Fibroblast of skin of back (primary cell): Measurements from ENCODE around the gene NAA20. TPM values are rescaled to one million over a fixed set of nuclear protein-coding genes. Genes with fewer than 3 reads are reported as not detected.

ENCODE experiments used
- DNase-seq: peaks from one replicate; pipeline ENCODE4 v3.0.0-alpha.2; 2013
- polyA plus RNA-seq, 2 experiments: library from polyadenylated mRNA; unstranded; fragments of 120-200 nt; gene quantifications; one replicate each; pipeline ENCODE4 v1.2.1, GENCODE V29; 2013; ENCODE audit not compliant: insufficient read length in 2 of 2

NAA20 gene, protein sequence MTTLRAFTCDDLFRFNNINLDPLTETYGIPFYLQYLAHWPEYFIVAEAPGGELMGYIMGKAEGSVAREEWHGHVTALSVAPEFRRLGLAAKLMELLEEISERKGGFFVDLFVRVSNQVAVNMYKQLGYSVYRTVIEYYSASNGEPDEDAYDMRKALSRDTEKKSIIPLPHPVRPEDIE
- 71.8 TPM for polyA plus RNA-seq (2013, experiment 1 of 2; ENCODE audit: insufficient read length)
- 50.5 TPM for polyA plus RNA-seq (2013, experiment 2 of 2; ENCODE audit: insufficient read length)

DNA sequence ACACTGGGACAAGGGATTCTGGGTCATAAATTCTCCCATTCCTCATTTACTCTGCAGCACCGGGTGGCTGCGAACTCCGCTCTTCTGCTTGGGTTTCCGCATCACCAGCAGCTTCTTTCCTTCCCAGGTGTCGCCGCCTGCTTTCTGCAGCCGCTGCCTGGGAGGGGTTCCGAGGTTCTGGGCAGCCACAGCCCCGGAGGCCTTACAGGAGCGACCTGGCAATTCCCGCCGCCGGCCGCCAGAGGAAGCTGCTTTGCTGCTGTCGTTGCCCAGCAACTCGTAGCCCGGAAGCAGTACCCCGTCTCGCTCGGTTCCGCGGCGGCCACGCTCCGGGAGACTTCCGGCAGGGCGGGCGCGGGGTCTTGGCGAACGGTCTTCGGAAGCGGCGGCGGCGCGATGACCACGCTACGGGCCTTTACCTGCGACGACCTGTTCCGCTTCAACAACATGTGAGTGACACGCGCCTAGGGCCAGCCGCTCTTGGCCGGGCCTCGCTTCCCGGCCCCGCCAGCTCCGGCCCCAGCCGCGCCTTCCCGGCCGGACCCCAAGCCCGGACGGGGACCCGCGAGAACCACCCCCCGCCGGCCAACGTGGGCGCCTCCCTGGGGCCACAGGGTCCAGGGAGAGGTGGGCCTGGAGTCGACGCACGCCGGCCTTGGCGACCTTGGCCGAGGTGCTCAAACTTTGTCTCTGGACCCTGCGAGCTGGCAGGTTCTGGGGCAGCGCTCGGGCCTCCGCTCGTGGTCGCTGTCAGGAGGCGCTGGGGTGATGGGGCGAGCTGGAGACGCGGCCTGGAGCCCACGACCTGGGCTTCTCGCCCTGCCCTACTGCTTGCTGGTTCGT, at the start of gene NAA20:
Gene NAA20 (plus strand): TSS at position 362 of the 843 bp plus-strand sequence. CDS start 35 bp downstream, at position 397.
- DNase-seq = peak; percentile 91

DNA sequence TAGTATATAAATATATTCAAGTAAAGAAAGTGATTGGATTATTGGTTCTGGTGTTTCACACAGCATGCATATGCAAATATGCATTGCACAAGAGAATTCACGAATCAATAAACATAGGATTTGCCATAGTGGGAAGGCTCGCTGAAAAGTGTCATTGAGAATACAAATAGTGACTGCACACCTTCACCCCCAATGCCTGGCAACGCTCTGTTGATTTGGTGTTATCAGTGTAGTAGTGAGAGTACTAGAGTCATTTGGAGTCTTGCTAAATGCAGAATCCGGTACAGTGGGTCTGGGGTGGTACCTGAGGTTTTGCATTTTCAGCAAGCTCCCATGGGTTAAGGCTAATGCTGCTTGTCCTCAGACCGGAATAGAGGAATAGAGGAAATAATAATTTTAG, 49.7 kb upstream of the NAA20 start:
- DNase-seq = no peak

DNA sequence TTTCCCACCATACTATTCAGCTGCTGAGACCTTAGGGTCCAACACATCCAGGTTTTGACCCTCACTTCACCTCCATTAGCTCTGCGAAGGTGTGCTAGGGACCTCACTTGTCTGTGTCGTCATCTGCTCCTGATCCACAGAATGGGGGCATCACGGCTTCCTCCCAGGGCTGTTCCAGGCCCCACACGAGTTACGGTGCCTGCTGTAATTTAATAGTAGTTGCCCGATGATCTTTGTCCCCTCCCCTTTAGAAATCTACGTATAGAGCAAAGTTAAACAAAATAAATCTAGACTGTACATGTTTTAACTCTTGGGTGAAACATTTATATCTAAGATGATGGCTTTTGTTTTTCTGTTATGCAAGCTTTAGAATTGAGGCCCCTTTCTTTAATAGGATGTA, 49.1 kb upstream of the NAA20 start:
- no peak for DNase-seq

DNA sequence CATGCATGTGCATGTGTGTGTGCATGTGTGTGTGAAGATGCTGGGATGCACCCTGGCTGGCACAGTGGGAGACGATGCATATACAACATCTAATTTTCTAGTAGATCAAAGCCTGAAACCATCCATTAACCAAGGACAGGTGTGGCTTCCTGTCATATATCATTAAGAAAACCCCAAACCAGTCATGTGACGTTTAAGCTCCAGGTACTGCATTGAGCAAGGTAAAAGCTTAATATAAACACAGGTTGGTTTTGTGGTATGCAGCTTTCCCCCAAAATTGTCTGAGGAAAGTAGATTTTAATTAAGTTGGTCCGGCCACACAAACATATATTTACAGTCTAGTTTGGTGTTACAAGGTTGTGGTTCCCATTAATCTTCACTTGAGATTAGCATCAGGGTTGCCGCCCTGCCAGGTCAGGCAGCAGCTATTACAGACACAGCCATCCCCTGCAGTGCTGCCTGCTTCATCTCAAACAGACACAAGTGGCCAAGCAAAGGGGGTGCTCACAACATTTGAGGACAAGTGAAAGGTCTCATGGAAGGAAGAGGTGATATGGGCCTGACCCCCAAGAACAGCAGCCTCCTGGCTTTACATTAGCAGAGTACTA, 48.6 kb upstream of the NAA20 start:
- DNase-seq = no peak

DNA sequence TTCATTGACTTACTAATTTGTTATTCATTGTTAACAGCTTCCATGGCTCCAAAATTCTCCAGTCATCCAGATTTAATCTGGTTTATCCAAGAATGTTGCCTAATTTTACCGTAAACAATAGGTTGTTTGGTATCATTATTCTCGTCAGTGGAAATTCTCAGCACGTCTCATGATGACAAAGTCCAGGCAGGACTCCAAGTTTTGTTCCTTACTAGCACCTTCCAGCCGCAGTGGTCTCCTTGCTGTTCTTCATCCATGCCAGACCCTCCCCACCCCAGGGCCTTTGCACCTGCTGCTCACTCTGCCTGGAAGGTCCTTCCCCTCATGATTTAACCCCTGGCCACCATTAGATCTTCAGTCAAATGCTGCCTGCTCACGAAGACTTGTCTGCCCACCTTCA, 48.1 kb upstream of the NAA20 start:
- DNase-seq = no peak

DNA sequence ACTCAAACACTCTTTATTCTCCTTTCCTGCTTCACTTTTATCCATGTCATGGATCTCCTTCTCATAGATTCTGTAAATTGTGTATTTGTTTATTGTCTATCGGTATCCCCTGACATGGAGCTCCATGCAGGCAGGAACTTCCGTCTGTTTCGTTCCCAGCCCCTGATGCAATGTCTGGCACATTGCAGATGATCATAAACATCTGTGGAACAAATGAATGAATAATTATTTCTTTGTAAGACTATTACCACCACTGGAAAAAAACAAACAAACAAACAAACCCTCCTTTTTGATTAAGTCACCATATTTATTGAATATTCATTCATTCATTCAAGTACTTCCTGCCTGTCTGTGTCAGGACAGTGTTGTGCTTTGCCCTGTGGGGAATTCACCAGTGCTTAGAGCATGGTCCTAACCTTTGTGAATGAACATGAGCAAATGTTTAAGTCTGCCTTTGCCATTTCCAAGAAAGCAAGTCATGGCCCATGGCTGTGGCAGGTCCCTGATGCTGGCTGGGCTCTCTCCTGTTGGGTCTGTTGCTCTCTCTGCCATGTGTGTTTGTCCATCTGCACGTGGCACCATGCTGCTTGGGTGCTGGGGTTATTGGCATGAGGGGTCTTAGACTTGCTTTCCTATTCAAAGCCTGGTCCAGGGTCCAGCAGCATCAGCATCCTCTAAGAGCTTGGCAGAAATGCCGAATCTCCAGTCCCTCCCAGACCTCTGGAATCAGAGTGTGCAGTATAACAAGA, 47.5 kb upstream of the NAA20 start:
- DNase-seq = no peak

DNA sequence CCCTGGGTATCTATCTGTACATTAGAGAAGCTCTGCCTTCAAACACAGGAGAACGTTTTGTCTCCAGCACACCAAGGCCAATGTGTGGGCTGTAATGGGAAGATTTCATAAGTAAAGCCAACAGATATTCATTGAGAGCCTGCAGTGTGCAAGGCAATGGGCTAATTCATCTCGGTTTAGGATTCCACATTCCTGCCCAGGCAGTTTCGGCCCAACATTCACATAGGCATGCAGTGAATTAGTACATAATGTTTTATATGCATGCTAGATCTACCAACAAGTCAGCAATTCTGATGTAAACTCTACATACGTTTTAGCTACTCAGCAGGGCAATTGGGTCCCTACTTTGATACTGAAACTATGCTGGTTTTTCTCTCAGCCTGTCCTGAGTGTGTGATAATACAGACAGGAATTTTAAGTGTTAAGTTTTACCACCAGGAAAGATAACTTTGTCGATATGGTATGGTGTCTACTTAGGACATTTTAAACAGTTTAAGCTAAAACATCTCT, 46.9 kb upstream of the NAA20 start:
- no peak for DNase-seq

DNA sequence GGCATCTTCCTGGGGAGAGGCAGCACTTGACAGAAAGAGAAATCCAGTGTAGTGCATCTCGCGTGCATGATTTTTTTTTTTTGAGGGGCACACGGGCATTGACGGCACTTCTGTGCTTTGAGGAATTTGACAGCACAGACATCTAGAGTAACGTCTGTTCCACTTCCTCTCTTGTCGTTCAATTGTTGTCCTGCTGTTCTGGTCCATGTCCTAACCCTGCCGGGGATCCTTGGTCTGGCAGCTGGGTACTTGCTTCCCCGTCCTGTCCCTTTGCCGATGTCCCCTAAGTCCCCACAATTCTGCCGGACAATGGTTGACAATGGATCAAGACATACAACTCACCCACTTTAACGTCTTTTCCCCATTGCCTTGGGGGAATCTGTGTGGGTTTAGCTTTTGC, 46.0 kb upstream of the NAA20 start:
- DNase-seq = no peak

DNA sequence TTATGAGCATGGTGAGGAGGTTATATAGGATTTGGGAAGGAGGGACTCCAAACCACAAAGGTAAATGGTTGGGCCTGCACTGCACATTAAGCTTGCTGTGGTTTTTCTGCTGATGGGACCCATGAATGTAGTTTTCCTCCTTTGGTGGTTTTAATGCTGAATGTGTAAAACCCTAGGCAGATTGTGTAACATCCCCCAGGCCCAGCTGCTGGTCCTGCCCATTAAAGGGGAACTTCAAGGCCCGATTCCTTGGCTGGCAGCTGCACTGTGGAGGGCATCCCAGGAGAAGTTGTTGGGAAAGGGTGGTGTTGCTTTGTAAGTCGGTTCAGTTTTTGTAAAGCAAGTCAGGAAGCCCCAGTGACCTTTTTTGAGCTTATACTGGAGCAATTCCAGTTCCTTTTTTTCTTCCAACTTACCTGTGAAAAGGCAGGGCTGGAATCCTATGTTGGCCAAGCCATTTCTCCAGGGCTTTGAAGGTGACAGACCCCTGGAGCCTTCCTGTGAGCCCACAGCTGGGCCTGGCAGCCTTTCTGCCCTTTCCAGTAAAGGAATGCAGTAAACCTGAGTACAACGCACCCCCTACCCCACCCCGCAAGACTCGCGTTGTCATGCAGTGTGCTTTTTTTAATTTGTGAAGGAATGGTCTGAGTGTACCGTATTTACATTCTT, 43.1 kb upstream of the NAA20 start:
- peak; percentile 38 for DNase-seq

DNA sequence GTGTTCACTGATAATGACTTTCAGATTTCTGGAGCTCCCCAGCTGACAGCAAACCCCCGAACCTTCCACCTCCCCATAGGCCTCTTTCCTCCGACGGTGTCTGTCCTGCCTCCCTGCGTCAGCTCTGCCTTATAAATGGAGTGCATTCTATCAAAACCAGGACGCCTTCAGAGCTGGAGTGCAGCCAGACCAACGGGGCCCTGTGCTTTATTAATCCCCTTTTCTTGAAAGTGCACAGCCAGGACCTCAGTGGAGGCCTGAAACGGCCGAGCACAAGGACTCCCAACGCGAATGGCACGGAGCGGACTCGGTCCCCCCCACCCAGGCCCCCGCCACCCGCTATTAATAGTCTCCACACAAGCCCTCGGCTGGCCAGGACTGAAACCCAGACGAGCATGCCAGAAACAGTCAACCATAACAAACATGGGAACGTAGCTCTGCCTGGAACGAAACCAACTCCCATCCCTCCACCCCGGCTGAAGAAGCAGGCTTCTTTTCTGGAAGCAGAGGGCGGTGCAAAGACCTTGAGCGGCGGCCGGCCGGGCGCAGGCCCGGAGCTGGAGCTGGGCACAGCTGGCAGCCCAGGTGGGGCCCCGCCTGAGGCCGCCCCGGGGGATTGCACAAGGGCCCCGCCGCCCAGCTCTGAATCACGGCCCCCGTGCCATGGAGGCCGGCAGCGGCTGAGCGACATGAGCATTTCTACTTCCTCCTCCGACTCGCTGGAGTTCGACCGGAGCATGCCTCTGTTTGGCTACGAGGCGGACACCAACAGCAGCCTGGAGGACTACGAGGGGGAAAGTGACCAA, 42.3 kb upstream of the NAA20 start:
- DNase-seq = peak; percentile 91

DNA sequence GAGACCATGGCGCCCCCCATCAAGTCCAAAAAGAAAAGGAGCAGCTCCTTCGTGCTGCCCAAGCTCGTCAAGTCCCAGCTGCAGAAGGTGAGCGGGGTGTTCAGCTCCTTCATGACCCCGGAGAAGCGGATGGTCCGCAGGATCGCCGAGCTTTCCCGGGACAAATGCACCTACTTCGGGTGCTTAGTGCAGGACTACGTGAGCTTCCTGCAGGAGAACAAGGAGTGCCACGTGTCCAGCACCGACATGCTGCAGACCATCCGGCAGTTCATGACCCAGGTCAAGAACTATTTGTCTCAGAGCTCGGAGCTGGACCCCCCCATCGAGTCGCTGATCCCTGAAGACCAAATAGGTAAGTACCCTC, 41.7 kb upstream of the NAA20 start:
- DNase-seq = peak; percentile 40

DNA sequence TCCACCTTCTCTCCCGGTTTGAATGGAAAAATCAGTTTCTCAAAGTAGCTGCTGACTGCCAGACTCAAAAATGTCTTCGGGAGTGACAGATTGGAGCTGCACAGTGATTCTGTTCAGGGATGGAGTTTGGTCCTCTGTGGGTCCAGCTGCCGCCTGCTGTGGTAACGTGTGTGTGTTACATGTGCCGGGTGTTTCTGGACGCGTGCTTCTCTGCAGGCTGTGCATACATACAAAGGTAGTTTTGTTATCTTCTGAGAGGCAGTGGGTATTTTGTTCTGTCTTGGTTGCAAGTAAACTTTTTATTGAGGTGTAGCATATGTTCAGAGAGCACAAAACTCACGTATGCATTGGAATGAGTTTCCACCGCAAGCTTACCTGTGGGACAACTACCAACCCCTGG, 41.3 kb upstream of the NAA20 start:
- no peak for DNase-seq

DNA sequence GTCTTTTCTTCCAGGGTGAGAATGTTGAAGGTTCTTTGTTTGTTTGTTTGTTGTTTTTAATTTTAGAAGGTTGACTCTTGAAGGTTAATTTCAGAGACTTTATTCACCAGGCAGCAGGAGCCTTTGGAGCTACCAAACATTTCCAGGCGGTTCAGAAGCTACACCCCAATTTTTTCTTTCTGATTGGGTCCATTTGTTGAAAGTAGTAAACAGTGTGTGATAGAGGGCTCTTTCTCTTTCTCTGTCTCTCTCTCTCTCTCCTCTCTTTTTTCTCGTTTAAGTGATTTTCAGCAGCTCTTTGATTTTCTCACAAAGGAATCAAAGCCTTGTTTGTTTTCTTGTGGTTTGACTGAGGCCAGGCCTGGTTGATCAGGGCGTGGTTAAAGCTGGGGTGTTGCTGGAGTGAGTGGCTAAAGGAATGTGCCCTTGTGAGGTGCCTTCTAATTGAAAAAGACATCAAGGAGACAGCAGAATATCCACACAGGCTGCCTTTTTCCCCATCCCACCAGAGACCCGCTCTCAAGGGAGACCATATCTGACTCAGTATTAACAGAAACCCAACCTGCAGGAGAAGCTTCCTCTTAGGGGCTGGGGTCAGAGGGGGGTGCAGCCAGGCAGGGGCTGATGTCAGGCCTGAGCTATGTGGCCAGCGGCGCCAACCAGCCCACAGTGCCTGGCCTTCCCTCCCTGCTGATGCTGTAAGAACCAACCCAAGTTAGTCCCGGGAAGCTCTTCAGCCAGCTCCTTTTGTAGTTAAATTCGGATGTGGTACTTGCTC, 40.4 kb upstream of the NAA20 start:
- DNase-seq = peak; percentile 91

DNA sequence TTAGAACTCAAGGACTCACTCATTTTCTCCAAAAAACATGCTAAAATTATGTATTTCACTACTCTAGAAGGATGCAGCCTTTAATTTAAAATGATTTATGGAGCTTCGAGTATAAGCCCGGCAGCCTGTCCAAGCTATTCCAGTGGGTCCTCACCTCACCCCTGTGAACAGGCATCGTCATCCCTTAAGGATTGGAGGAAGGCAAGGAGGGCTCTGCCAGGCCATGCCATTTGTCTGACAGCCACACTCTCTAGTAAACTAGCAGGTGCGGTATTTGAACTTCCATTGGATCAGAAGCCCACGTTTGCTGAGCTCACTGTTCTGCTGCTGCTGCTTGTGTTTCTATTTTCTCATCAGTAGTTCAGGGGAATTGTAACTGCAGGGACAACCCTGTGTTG, 39.8 kb upstream of the NAA20 start:
- no peak for DNase-seq

DNA sequence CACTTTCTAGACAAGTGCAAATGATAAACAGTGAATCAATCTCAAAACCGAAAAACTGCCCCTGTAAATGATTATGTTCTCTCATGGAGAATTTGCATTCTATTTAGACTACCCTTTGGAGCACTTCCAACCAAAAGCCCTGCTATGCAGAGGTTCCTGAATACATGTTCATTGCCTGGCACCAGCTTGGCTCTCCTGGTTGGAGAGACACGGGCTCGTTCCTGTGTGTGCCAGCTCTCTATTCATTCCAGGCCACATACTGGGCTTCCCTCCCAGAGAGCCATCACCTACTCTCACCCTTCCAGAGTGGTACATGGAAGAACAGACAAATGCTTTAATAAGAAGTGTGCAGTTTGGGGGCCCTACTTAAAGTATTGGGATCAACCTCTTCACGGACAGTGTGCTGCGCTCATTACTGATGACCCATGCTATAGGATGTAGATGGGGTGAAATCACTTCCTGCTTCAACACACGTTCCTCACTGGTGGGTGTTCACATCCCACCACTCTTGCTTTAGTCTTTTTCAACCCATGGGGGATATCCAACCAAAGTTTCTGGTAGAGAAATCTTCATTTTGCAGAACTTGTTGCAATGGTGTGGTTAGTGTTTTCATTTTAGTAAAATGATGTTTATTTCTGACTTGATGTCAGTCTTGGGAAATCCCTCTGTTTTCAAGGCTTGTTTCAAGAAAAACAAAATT, 38.5 kb upstream of the NAA20 start:
- DNase-seq = no peak

DNA sequence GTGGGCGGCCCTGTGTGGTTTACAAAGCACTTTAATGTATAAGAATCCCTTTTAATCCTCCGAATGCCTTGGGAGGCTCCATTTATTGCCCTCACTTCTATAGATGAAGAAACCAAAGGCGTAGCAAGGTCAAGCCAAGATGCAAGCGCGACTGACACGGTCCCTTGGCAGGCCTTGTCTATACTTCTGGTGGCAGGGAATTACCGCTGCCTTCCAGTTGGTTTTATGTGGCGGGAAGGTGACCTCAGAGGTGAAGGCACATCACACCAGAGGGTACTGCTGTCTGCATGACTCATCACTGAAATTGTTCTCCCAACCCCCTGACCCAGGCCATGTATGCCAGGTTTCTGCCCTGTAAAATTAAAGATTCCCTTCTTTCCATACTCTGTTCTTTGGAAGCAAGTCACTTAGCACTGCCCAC, 36.1 kb upstream of the NAA20 start:
- peak; percentile 47 for DNase-seq

DNA sequence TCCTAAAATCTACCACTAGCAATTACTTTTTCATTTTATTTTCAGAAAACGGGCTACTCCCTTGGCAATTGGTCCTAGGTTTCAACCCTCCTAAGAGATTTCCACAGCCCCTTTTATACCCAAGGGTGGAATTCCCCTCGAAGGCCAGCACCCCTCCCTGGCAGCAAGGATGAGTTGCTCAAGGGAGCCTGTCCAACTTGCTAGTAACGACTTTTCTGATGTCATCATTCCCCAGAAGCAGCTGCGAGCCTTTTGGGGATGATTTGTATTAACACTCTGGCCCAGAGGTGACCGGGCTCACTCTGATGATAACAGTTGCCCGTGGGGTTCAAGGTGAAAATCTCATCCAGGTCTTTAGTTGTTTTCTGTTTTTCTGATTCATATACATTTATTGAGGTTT, 30.7 kb upstream of the NAA20 start:
- DNase-seq = no peak

DNA sequence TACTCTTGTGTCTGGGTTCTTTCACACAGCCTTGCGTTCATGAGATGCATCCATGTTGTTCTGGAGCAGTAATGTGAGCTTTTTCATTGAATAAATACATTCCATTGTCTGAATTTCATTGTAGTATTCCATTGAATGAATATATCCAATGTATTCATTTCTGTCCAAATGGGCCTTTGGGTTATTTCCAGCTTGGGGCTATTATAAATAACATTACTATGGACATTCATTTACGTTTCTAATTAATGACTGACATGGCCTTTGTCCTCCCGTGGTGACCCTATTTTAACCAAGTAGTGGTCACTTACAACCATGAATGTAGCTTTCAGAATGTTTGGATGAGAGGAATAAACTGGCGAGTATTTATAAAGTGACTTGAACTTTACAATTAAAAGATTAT, 30.1 kb upstream of the NAA20 start:
- no peak for DNase-seq

DNA sequence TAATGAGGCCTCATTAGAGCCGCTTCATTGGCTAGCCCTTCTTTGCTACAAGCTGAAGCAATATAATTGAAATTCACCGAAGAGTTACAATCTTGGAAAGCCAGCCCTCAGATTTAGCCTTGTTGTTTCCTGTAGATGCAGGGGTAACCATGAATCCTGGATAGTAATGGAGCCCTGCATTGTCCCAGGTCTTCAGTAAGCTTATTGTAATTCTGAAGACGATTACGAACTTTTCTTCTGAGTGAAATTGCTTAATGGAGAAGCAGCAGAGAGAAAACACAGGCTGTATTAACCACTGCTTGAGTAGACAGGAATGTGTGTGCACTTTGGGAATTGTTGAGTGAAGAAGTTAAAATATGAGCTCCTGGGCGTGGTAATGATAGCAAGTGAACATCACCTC, 26.3 kb upstream of the NAA20 start:
- peak; percentile 53 for DNase-seq

DNA sequence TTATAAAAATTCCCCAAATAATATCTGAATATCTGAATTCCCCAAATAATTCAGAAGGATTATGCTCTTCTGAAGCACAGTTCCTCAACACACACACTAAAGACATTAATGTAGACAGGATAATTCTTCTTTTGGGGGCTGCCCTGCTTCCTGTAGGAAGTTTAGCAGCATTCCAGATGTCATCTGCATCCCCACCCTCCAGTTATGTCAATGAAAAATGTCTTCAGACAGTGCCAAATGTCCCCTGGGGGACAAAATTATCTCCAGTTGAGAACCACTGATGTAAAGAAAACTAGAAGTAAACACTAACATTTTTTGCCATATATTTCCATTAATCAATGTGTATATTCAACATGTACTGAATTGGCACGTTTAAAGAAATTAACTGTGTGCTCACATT, 25.9 kb upstream of the NAA20 start:
- no peak for DNase-seq
